ENCODE data around the gene AMOTL1.

The AMOTL1 gene

DNA sequence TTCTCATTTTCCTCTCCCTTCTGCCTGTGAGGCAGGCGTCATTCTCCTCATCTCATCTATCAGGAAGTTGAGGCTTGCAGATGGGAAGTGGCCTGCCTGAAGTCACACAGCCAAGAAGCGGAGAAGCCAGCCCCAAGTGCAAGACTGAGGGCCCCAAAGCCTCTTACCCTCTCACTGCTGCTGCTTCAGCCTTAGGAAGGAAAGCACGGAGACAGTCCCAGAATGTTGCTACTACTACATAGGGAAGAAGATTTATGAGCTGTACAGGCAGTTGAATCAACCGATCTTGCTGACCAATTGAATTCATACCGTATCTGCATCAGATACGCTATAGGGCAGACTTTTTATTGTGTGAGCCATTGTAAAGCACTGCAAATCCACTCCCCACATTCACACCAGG, 116.2 kb downstream of the AMOTL1 start:
- no peak for DNase-seq (ENCODE audit: low read depth)
- H3K4me3 ChIP-seq (ENCODE audit: control insufficient read depth, low read depth, low read length), result no peak overlapping the region
- TF ChIP-seq, protein P1, sequence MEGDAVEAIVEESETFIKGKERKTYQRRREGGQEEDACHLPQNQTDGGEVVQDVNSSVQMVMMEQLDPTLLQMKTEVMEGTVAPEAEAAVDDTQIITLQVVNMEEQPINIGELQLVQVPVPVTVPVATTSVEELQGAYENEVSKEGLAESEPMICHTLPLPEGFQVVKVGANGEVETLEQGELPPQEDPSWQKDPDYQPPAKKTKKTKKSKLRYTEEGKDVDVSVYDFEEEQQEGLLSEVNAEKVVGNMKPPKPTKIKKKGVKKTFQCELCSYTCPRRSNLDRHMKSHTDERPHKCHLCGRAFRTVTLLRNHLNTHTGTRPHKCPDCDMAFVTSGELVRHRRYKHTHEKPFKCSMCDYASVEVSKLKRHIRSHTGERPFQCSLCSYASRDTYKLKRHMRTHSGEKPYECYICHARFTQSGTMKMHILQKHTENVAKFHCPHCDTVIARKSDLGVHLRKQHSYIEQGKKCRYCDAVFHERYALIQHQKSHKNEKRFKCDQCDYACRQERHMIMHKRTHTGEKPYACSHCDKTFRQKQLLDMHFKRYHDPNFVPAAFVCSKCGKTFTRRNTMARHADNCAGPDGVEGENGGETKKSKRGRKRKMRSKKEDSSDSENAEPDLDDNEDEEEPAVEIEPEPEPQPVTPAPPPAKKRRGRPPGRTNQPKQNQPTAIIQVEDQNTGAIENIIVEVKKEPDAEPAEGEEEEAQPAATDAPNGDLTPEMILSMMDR (IDR thresholded peaks at IDR 0.05; ENCODE audit: control insufficient read depth, insufficient read depth, low read depth, low read length, missing control alignments), result no peak

DNA sequence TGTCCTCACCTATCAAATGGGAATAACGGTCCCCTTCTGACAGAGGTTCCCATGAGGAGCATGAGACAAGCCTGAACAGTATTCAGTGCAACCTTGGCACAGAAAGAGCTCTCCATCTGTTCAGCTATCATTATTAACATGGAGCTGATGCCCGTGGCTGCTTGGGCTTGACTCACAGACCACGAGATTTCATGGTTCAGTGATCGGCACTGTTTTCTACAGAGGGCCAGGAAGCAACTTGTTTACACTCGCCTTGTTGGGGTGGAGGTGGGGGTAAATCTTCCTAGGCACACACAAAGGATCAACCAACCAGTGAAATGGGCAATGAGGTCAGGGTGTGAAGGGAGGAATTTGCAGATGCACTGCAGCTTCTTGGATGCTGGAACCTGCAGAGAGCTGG, 117.0 kb downstream of the AMOTL1 start:
- TF ChIP-seq, protein P1 (IDR thresholded peaks at IDR 0.05; ENCODE audit: control insufficient read depth, insufficient read depth, low read depth, low read length, missing control alignments), result no peak
- no peak overlapping the region for H3K4me3 ChIP-seq (ENCODE audit: control insufficient read depth, low read depth, low read length)
- DNase-seq (ENCODE audit: low read depth), result no peak

DNA sequence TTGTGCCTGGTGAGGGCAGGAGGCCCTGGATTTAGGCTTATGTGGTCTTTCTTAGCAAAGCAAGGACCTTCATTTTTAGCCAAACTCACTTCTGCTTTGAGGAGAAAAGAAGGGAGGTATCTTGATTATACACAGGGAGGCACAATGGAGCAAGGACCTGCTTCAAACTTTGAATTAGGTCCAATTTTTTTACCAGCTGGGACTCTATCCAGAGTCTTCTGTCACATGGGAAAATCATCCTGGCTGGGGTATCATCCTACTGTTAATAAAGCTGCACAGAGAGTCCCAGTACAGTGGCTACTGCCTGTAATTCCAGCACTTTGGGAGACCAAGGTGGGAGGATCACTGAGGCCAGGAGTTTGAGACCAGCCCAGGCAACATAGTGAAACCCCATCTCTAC, 117.4 kb downstream of the AMOTL1 start:
- DNase-seq (ENCODE audit: low read depth), result no peak
- TF ChIP-seq, protein P1 (IDR thresholded peaks at IDR 0.05; ENCODE audit: control insufficient read depth, insufficient read depth, low read depth, low read length, missing control alignments), result no peak
- H3K4me3 ChIP-seq (ENCODE audit: control insufficient read depth, low read depth, low read length), result no peak overlapping the region

DNA sequence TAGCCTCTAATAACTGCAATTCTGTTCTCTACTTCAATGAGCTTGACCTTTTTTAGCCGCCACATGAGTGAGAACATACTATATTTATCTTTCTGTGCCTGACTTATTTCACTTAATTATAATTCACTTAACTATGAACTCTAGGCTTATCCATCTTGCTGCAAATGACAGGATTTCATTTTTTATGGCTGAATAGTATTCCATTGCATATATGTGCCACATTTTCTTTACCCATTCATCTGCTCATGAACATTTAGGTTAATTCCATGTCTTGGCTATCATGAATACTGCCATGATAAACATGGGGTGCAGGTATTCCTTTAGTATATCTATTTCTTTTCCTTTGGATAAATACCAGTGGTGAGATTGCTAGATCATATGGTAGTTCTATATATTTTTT, 120.0 kb downstream of the AMOTL1 start:
- no peak for DNase-seq (ENCODE audit: low read depth)
- TF ChIP-seq, protein P1 (IDR thresholded peaks at IDR 0.05; ENCODE audit: control insufficient read depth, insufficient read depth, low read depth, low read length, missing control alignments), result no peak
- no peak overlapping the region for H3K4me3 ChIP-seq (ENCODE audit: control insufficient read depth, low read depth, low read length)

DNA sequence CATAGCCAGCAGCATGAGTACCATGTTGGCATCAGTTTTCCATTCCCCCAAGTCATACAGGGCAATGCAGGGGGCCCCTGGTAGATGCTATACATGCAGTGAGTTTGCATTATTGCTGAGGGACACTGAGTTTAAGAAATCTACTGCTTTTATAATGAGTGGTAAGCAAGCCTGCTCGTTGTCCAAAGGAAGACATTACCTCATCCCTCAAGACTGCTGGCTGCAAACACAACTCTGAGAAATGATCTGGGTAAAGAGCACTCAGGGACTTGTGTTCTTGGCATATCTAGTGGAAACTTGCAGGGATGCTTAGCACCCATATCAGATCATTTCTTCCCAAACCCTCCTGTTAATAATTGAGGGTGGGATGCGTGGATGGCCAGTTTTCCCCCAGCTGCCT, 127.3 kb downstream of the AMOTL1 start:
- TF ChIP-seq, protein P1 (IDR thresholded peaks at IDR 0.05; ENCODE audit: control insufficient read depth, insufficient read depth, low read depth, low read length, missing control alignments), result no peak
- H3K4me3 ChIP-seq (ENCODE audit: control insufficient read depth, low read depth, low read length), result no peak overlapping the region
- DNase-seq (ENCODE audit: low read depth), result no peak

DNA sequence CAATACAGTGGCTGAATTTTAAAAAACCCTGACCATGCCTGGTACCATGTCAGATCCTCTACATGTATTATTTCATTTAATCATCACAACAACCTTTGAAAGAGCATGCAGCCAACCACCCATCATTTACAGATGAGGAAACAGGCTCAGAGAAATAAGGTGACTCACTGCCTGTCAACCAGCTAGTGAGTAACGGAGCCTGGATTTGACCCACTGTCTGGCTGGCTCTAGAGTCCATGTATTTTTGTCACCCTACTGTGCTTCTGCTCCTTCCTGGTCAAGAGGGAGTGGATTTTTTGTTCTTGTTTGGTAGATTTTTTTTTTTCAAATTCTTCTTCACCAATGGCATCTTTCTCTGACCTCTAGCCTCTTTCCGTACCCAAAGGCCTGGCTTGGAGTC, 127.8 kb downstream of the AMOTL1 start:
- H3K4me3 ChIP-seq (ENCODE audit: control insufficient read depth, low read depth, low read length), result no peak overlapping the region
- TF ChIP-seq, protein P1 (IDR thresholded peaks at IDR 0.05; ENCODE audit: control insufficient read depth, insufficient read depth, low read depth, low read length, missing control alignments), result no peak
- no peak for DNase-seq (ENCODE audit: low read depth)

DNA sequence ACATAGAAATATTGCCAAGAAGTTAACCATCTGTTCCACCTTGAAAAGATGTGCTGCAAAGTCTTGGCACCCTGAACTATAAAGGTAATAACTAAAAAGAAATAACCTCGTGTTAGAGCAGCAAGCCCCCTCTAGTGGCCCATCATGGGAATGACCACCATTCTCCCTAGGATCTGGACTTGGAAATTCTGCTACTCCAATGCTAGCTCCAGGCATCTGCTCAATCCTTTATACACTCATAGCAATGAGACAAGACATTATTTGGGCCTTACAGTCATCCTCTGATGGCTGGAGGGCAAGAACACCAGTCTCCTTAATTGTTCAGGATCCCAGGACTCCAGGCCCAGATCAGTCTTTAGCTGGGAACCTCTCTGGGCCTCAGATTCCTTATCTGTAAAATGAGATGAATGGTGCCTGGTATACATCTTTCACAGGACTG, 129.2 kb downstream of the AMOTL1 start:
- TF ChIP-seq, protein P1 (IDR thresholded peaks at IDR 0.05; ENCODE audit: control insufficient read depth, insufficient read depth, low read depth, low read length, missing control alignments), result peak; percentile 84
- no peak for DNase-seq (ENCODE audit: low read depth)
- H3K4me3 ChIP-seq (ENCODE audit: control insufficient read depth, low read depth, low read length), result no peak overlapping the region
